IMR-90 (cell line): ENCODE data around the gene AP3D1. TPM values are rescaled to one million over a fixed set of nuclear protein-coding genes. Genes with fewer than 3 reads are reported as not detected.

Experiments
- ATAC-seq: fragments of 200-7000 bp; cut with Tn5 transposase; 2 replicates; pipeline ENCODE4 v1.9.1; 2020; ENCODE audit warnings: low read depth, mild to moderate bottlenecking, moderate library complexity
- BruUV-seq: library from RNA; stranded (reverse); fragments of 400-500 nt; replicated peaks from 2 replicates; lab custom pipeline; 2021; lab: Mats Ljungman, UMichigan
- CTCF ChIA-PET: fragments of 300-600 bp; formaldehyde crosslinking; extraction: SDS; loops from one replicate; lab custom pipeline; 2021; ENCODE audit warnings: antibody characterized with exemption; lab: Yijun Ruan, JAX
- POLR2A ChIA-PET: fragments of 300-600 bp; sonication (Branson Sonifier 250); formaldehyde crosslinking; loops from one replicate; lab custom pipeline; 2022; ENCODE audit warnings: antibody characterized with exemption; ENCODE audit not compliant: unreplicated experiment; lab: Charles Lee
- DNase-seq: peaks from one replicate; pipeline ENCODE4 v3.0.0; 2013
- H2AFZ ChIP-seq: replicated peaks from 2 replicates; pipeline ENCODE3; 2013; ENCODE audit warnings: low read length, mild to moderate bottlenecking; ENCODE audit not compliant: poor library complexity
- H2AK5ac ChIP-seq: 2 replicates; pipeline ENCODE4 v1.6.1; 2013; ENCODE audit warnings: low read depth, low read length, inconsistent platforms
- H2AK9ac ChIP-seq: replicated peaks from 2 replicates; pipeline ENCODE3; 2013; ENCODE audit warnings: mild to moderate bottlenecking, low read depth, low read length, moderate library complexity; ENCODE audit not compliant: poor library complexity
- H2BK120ac ChIP-seq: 2 replicates; pipeline ENCODE4 v1.6.1; 2013; ENCODE audit warnings: low read depth, low read length, inconsistent platforms
- H2BK15ac ChIP-seq: 3 replicates; pipeline ENCODE4 v1.6.1; 2013; ENCODE audit warnings: low read depth, low read length, inconsistent platforms
- H2BK20ac ChIP-seq: 2 replicates; pipeline ENCODE4 v1.6.1; 2013; ENCODE audit warnings: low read depth, mild to moderate bottlenecking, inconsistent platforms, low read length, moderate library complexity
- H2BK5ac ChIP-seq: 2 replicates; pipeline ENCODE4 v1.6.1; 2013; ENCODE audit warnings: mild to moderate bottlenecking, low read depth, low read length, inconsistent platforms; ENCODE audit not compliant: poor library complexity, severe bottlenecking
- H3K14ac ChIP-seq: replicated peaks from 2 replicates; pipeline ENCODE4 v1.6.1; 2013; ENCODE audit warnings: low read depth, low read length, inconsistent platforms
- H3K18ac ChIP-seq: 2 replicates; pipeline ENCODE4 v1.6.1; 2013; ENCODE audit warnings: low read depth, low read length, control low read depth
- H3K23ac ChIP-seq: 2 replicates; pipeline ENCODE4 v1.6.1; 2013; ENCODE audit warnings: low read depth, low read length, inconsistent platforms
- H3K27ac ChIP-seq: 2 replicates; pipeline ENCODE4 v1.5.1; 2013; ENCODE audit warnings: mild to moderate bottlenecking, control low read depth, low read length; ENCODE audit not compliant: insufficient read depth
- H3K27me3 ChIP-seq: 2 replicates; pipeline ENCODE4 v1.6.1; 2013; ENCODE audit warnings: low read length; ENCODE audit not compliant: control insufficient read depth, insufficient read depth
- H3K36me3 ChIP-seq: 2 replicates; pipeline ENCODE4 v1.6.1; 2013; ENCODE audit warnings: low read length, mixed read lengths; ENCODE audit not compliant: control insufficient read depth, insufficient read depth
- H3K4ac ChIP-seq: 2 replicates; pipeline ENCODE4 v1.6.1; 2013; ENCODE audit warnings: low read depth, low read length, inconsistent platforms
- H3K4me1 ChIP-seq: 2 replicates; pipeline ENCODE4 v1.6.1; 2013; ENCODE audit warnings: low read length, mixed read lengths; ENCODE audit not compliant: control insufficient read depth, insufficient read depth
- H3K4me2 ChIP-seq: 2 replicates; pipeline ENCODE4 v1.6.1; 2013; ENCODE audit warnings: low read depth, mild to moderate bottlenecking, control low read depth, low read length, moderate library complexity
- H3K4me3 ChIP-seq: 2 replicates; pipeline ENCODE4 v1.5.1; 2013; ENCODE audit warnings: low read depth, mild to moderate bottlenecking, control low read depth, low read length, moderate library complexity; ENCODE audit not compliant: insufficient read depth
- H3K56ac ChIP-seq: 2 replicates; pipeline ENCODE4 v1.6.1; 2013; ENCODE audit warnings: low read length, inconsistent platforms; ENCODE audit not compliant: insufficient read depth; ENCODE audit errors: extremely low read depth
- H3K79me1 ChIP-seq, 2 experiments: 2 replicates each; pipeline ENCODE4 v1.6.1; 2013; ENCODE audit warnings: low read length in 2 of 2, inconsistent platforms in 1 of 2, low read depth in 1 of 2
- H3K9ac ChIP-seq: 2 replicates; pipeline ENCODE4 v1.6.1; 2013; ENCODE audit warnings: low read depth, low read length, control low read depth
- H3K9me1 ChIP-seq: 2 replicates; pipeline ENCODE4 v1.6.1; 2013; ENCODE audit warnings: low read length, inconsistent platforms; ENCODE audit not compliant: insufficient read depth
- H3K9me3 ChIP-seq: 2 replicates; pipeline ENCODE4 v1.6.1; 2013; ENCODE audit warnings: low read length; ENCODE audit not compliant: control insufficient read depth, insufficient read depth
- H4K20me1 ChIP-seq: 2 replicates; pipeline ENCODE4 v1.6.1; 2013; ENCODE audit warnings: low read length, inconsistent platforms; ENCODE audit not compliant: insufficient read depth
- H4K5ac ChIP-seq: 2 replicates; pipeline ENCODE4 v1.6.1; 2013; ENCODE audit warnings: mild to moderate bottlenecking, low read depth, low read length, control low read depth
- H4K8ac ChIP-seq, 2 experiments: 2 replicates each; pipeline ENCODE4 v1.6.1; 2013; ENCODE audit warnings: low read depth in 2 of 2, low read length in 2 of 2, control low read depth in 1 of 2, inconsistent platforms in 1 of 2
- H4K91ac ChIP-seq: 2 replicates; pipeline ENCODE4 v1.6.1; 2013; ENCODE audit warnings: low read depth, low read length, inconsistent platforms; ENCODE audit not compliant: insufficient read depth
- BHLHE40 ChIP-seq: fragments of 150-350 bp; IDR thresholded peaks from 2 replicates; pipeline ENCODE4 v1.6.1; 2016; ENCODE audit warnings: mild to moderate bottlenecking, low read depth, low read length
- CEBPB ChIP-seq: IDR thresholded peaks from 2 replicates; pipeline ENCODE4 v1.6.1; 2012; ENCODE audit warnings: low read depth, low read length, improper control_type of control experiment
- CTCF ChIP-seq: conservative IDR thresholded peaks from 2 replicates; pipeline ENCODE4 v1.5.1; 2012; ENCODE audit warnings: mild to moderate bottlenecking, low read depth, low read length, improper control_type of control experiment
- ELK1 ChIP-seq: fragments of 150-350 bp; IDR thresholded peaks from 2 replicates; pipeline ENCODE4 v1.6.1; 2016; ENCODE audit warnings: low read depth, mild to moderate bottlenecking, low read length, moderate library complexity, borderline replicate concordance
- FOS ChIP-seq: fragments of 150-350 bp; IDR thresholded peaks from 2 replicates; pipeline ENCODE4 v1.6.1; 2016; ENCODE audit warnings: low read depth, low read length
- MAZ ChIP-seq: IDR thresholded peaks from 2 replicates; pipeline ENCODE4 v1.6.1; 2012; ENCODE audit warnings: low read depth, mild to moderate bottlenecking, low read length, improper control_type of control experiment, moderate library complexity, borderline replicate concordance
- RFX5 ChIP-seq: IDR thresholded peaks from 2 replicates; pipeline ENCODE4 v1.8.0; 2012; ENCODE audit warnings: low read depth, mild to moderate bottlenecking, low read length, moderate library complexity
- SMC3 ChIP-seq: fragments of 150-350 bp; IDR thresholded peaks from 2 replicates; pipeline ENCODE4 v1.6.1; 2016; ENCODE audit warnings: low read depth, mild to moderate bottlenecking, antibody characterized with exemption, low read length, moderate library complexity
- USF2 ChIP-seq: fragments of 150-350 bp; IDR thresholded peaks from 2 replicates; pipeline ENCODE4 v1.6.1; 2017; ENCODE audit warnings: mild to moderate bottlenecking, antibody characterized with exemption, low read length, low read depth
- WGBS, 2 experiments: methylation state at CpG; one replicate each; pipeline versions ENCODE4 v1.1.5 to v1.1.7; 2013; ENCODE audit warnings: missing lambda C conversion rate in 2 of 2; ENCODE audit not compliant: insufficient read length in 1 of 2; ENCODE audit errors: extremely low coverage in 2 of 2; 5-methylcytosine and 5-hydroxymethylcytosine counted together
- dilution Hi-C: fragments of 300-500 bp; cut with HindIII; formaldehyde crosslinking; loops from one replicate; pipeline ENCODE4 v1.14.3; 2018; ENCODE audit warnings: low sequenced_read_pairs; ENCODE audit not compliant: unreplicated experiment
- in situ Hi-C: fragments of 300-500 bp; cut with MboI; formaldehyde crosslinking; loops from 3 replicates; pipeline ENCODE4 v1.14.3; 2019; ENCODE audit warnings: low sequenced_read_pairs, inconsistent platforms, mixed read lengths
- intact Hi-C: fragments of 100-400 bp; cut with micrococcal nuclease; formaldehyde crosslinking; loops from 2 replicates; pipeline ENCODE4 v1.10.0; 2022
- polyA plus RNA-seq, 3 experiments: library from polyadenylated mRNA; depleted of rRNA; stranded (reverse); fragments of >200 nt; gene quantifications; 2 replicates each; pipeline ENCODE4 v1.2.3, GENCODE V29; 2012; ENCODE audit warnings: low replicate concordance in 1 of 3
- total RNA-seq: library from RNA; depleted of rRNA; stranded (reverse); fragments of >200 nt; gene quantifications from 2 replicates; pipeline ENCODE4 v1.2.3, GENCODE V29; 2012

AP3D1 gene
- total and polyA plus RNA-seq, 2 of the 4 experiments (the other 2 are of a cell fraction): 75.3 to 129 TPM

- Histone ChIP-seq H3K9ac (no peak overlapping the region), H3K36me3 (peaks cover 11% of the 10 kb centered on the region), H3K4me1 (peaks cover 12% of the 10 kb centered on the region), H2BK120ac (no peak overlapping the region), H4K5ac (no peak overlapping the region), H3K27ac (no peak overlapping the region), H4K20me1 (peaks cover 68% of the 10 kb centered on the region), H2BK5ac (no peak overlapping the region), H2BK15ac (no peak overlapping the region), H3K4ac (no peak overlapping the region), H2AK5ac (no peak overlapping the region), H3K4me3 (no peak overlapping the region), H3K79me1 (peaks cover 3 to 50% of the 10 kb centered on the region in 2 experiments; a peak in 3 of 4 replicates), H3K27me3 (no peaks in the 10 kb centered on the region), H3K9me1 (peaks cover 17% of the 10 kb centered on the region; the same call in 1 of the 2 replicates), H3K18ac (no peak overlapping the region), H4K8ac (no peak overlapping the region), H4K91ac (no peak overlapping the region), H2AK9ac (peak overlapping the region; percentile 52), H2AFZ (no peak overlapping the region), H3K56ac (no peak overlapping the region), H3K4me2 (no peak overlapping the region), H3K9me3 (no peaks in the 10 kb centered on the region), H3K23ac (0 out of 2 replicates have a peak overlapping the region, but pooled peaks have one; percentile 32), H3K14ac (no peak overlapping the region), H2BK20ac (no peak overlapping the region)
- WGBS, 2 experiments: 95% methylated on average over 9 of the region's 16 CpGs; no CpG with 5 or more reads in 1 of the 2 experiments
- no TSS peak for BruUV-seq
- in situ Hi-C loops: no loop called here
- no peak for DNase-seq
- ATAC-seq: no peak
- dilution Hi-C loops: no loop called here
- ChIA-PET POLR2A (no interaction called here), CTCF (no interaction called here)
- intact Hi-C loops: no loop called here
- no peak for TF ChIP-seq MAZ
- no peak for TF ChIP-seq FOS
- TF ChIP-seq ELK1: no peak
- no peak for TF ChIP-seq BHLHE40
- TF ChIP-seq SMC3: no peak
- TF ChIP-seq USF2: no peak
- no peak for TF ChIP-seq RFX5
- TF ChIP-seq CTCF: no peak
- TF ChIP-seq CEBPB: no peak
Observed at GRCh38 chr19:2148482-2149135, 2.8 kb downstream of the AP3D1 start.
